ENCODE results near the gene SSC5D. TPM values are rescaled to one million over a fixed set of nuclear protein-coding genes. Genes with fewer than 3 reads are reported as not detected.

The SSC5D gene
- total RNA-seq, 1 experiment from 2014 or later = 3.2 TPM

DNA sequence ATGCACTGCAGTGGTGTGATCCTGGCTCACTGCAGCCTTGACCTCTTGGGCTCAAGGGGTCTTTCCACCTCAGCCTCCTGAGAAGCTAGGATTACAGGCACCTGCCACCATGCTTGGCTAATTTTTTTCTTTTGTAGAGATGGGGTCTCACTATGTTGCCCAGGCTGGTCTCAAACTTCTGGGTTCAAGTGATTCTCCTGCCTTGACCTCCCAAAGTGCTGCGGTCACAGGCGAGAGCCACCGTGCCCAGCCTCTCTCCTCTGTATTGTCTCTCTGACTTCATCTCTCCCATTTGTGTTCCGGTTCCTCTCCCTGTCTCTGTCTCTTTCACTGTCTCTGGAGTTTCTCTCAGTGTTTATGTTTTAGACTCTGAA is 22.0 kb upstream of the SSC5D start:
- Mint-ChIP-seq H3K4me1 (peaks cover 14 to 20% of the 10 kb centered on the region in 2 experiments), H3K4me3 (no peak overlapping the region; a peak in 1 of 5 replicates), H3K27ac (no peak overlapping the region), H3K9me3 (peaks cover 0 to 3% of the 10 kb centered on the region in 2 experiments; a peak in 1 of 5 replicates), H3K27me3 (ENCODE audit: low read depth) (peaks cover 13% of the 10 kb centered on the region), H3K36me3 (ENCODE audit: insufficient read depth in 1 of 3, low read depth in 3 of 3) (no peaks in the 10 kb centered on the region; a peak in 1 of 7 replicates)
- Histone ChIP-seq H2AK5ac (ENCODE audit: insufficient read length, low read length) (no peak overlapping the region), H2AFZ (ENCODE audit: low read length) (no peak overlapping the region), H2BK120ac (ENCODE audit: low read depth, low read length, poor library complexity, severe bottlenecking) (no peak overlapping the region), H2BK20ac (ENCODE audit: low read depth, low read length, poor library complexity, severe bottlenecking) (no peak overlapping the region), H3K4me1 (ENCODE audit: insufficient read depth, low read length) (no peaks in the 10 kb centered on the region; the same call in 1 of the 2 replicates), H4K8ac (replicated peaks; ENCODE audit: insufficient read length, low read depth, low read length) (no peak overlapping the region), H4K5ac (ENCODE audit: insufficient read length, low read depth, low read length) (no peak overlapping the region), H2BK12ac (ENCODE audit: insufficient read length, low read depth, low read length) (no peak overlapping the region), H3T11ph (ENCODE audit: low read length) (no peak overlapping the region), H3K27me3 (ENCODE audit: insufficient read depth, low read length) (no peaks in the 10 kb centered on the region), H3K9ac (ENCODE audit: extremely low read depth, insufficient read length, low read length) (no peak overlapping the region), H3K23me2 (ENCODE audit: insufficient read length, low read depth, low read length, poor library complexity, severe bottlenecking) (no peaks in the 10 kb centered on the region), H3K9me3 (ENCODE audit: control insufficient read depth, low read depth, low read length) (no peaks in the 10 kb centered on the region), H3K18ac (ENCODE audit: insufficient read length, low read depth, low read length) (no peak overlapping the region), H3K27ac (ENCODE audit: insufficient read length, low read depth, low read length) (no peak overlapping the region), H4K91ac (ENCODE audit: insufficient read length, low read depth, low read length) (no peak overlapping the region), H3K56ac (ENCODE audit: insufficient read length, low read depth, low read length) (no peak overlapping the region), H3K4me2 (ENCODE audit: insufficient read depth, insufficient read length, low read length) (no peak overlapping the region), H2BK15ac (ENCODE audit: low read depth, low read length) (no peak overlapping the region; the same call in 1 of the 2 replicates), H3K79me1 (ENCODE audit: insufficient read depth, low read depth, low read length, poor library complexity, severe bottlenecking) (no peaks in the 10 kb centered on the region), H3K14ac (ENCODE audit: insufficient read depth, low read length) (no peak overlapping the region), H2BK5ac (ENCODE audit: insufficient read length, low read length) (no peak overlapping the region), H3K79me2 (ENCODE audit: insufficient read depth, low read length) (no peaks in the 10 kb centered on the region), H3K23ac (ENCODE audit: insufficient read length, low read depth, low read length) (no peak overlapping the region), H4K20me1 (ENCODE audit: control insufficient read depth, insufficient read depth, insufficient read length) (no peaks in the 10 kb centered on the region), H3K4ac (ENCODE audit: low read depth, low read length) (no peak overlapping the region)
- no peak for DNase-seq
- TF ChIP-seq, protein P1, sequence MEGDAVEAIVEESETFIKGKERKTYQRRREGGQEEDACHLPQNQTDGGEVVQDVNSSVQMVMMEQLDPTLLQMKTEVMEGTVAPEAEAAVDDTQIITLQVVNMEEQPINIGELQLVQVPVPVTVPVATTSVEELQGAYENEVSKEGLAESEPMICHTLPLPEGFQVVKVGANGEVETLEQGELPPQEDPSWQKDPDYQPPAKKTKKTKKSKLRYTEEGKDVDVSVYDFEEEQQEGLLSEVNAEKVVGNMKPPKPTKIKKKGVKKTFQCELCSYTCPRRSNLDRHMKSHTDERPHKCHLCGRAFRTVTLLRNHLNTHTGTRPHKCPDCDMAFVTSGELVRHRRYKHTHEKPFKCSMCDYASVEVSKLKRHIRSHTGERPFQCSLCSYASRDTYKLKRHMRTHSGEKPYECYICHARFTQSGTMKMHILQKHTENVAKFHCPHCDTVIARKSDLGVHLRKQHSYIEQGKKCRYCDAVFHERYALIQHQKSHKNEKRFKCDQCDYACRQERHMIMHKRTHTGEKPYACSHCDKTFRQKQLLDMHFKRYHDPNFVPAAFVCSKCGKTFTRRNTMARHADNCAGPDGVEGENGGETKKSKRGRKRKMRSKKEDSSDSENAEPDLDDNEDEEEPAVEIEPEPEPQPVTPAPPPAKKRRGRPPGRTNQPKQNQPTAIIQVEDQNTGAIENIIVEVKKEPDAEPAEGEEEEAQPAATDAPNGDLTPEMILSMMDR (conservative IDR thresholded peaks at IDR 0.05) = no peak
- no CpG with 5 or more reads among the region's 4 CpGs for WGBS (ENCODE audit: extremely low coverage, insufficient read length, low lambda C conversion rate)

Measured in H9 (cell line).